IMR-90 (cell line): ENCODE results near the gene ADCY2. TPM values are rescaled to one million over a fixed set of nuclear protein-coding genes. Genes with fewer than 3 reads are reported as not detected.

Source experiments
- ATAC-seq: fragments of 200-7000 bp; cut with Tn5 transposase; 2 replicates; pipeline ENCODE4 v1.9.1; 2020; ENCODE audit warnings: low read depth, mild to moderate bottlenecking, moderate library complexity
- BruUV-seq: library from RNA; stranded (reverse); fragments of 400-500 nt; replicated peaks from 2 replicates; lab custom pipeline; 2021; lab: Mats Ljungman, UMichigan
- CTCF ChIA-PET: fragments of 300-600 bp; formaldehyde crosslinking; extraction: SDS; loops from one replicate; lab custom pipeline; 2021; ENCODE audit warnings: antibody characterized with exemption; lab: Yijun Ruan, JAX
- POLR2A ChIA-PET: fragments of 300-600 bp; sonication (Branson Sonifier 250); formaldehyde crosslinking; loops from one replicate; lab custom pipeline; 2022; ENCODE audit warnings: antibody characterized with exemption; ENCODE audit not compliant: unreplicated experiment; lab: Charles Lee
- DNase-seq: peaks from one replicate; pipeline ENCODE4 v3.0.0; 2013
- H2AFZ ChIP-seq: replicated peaks from 2 replicates; pipeline ENCODE3; 2013; ENCODE audit warnings: low read length, mild to moderate bottlenecking; ENCODE audit not compliant: poor library complexity
- H2AK5ac ChIP-seq: 2 replicates; pipeline ENCODE4 v1.6.1; 2013; ENCODE audit warnings: low read depth, low read length, inconsistent platforms
- H2AK9ac ChIP-seq: replicated peaks from 2 replicates; pipeline ENCODE3; 2013; ENCODE audit warnings: mild to moderate bottlenecking, low read depth, low read length, moderate library complexity; ENCODE audit not compliant: poor library complexity
- H2BK120ac ChIP-seq: 2 replicates; pipeline ENCODE4 v1.6.1; 2013; ENCODE audit warnings: low read depth, low read length, inconsistent platforms
- H2BK15ac ChIP-seq: 3 replicates; pipeline ENCODE4 v1.6.1; 2013; ENCODE audit warnings: low read depth, low read length, inconsistent platforms
- H2BK20ac ChIP-seq: 2 replicates; pipeline ENCODE4 v1.6.1; 2013; ENCODE audit warnings: low read depth, mild to moderate bottlenecking, inconsistent platforms, low read length, moderate library complexity
- H2BK5ac ChIP-seq: 2 replicates; pipeline ENCODE4 v1.6.1; 2013; ENCODE audit warnings: mild to moderate bottlenecking, low read depth, low read length, inconsistent platforms; ENCODE audit not compliant: poor library complexity, severe bottlenecking
- H3K14ac ChIP-seq: replicated peaks from 2 replicates; pipeline ENCODE4 v1.6.1; 2013; ENCODE audit warnings: low read depth, low read length, inconsistent platforms
- H3K18ac ChIP-seq: 2 replicates; pipeline ENCODE4 v1.6.1; 2013; ENCODE audit warnings: low read depth, low read length, control low read depth
- H3K23ac ChIP-seq: 2 replicates; pipeline ENCODE4 v1.6.1; 2013; ENCODE audit warnings: low read depth, low read length, inconsistent platforms
- H3K27ac ChIP-seq: 2 replicates; pipeline ENCODE4 v1.5.1; 2013; ENCODE audit warnings: mild to moderate bottlenecking, control low read depth, low read length; ENCODE audit not compliant: insufficient read depth
- H3K27me3 ChIP-seq: 2 replicates; pipeline ENCODE4 v1.6.1; 2013; ENCODE audit warnings: low read length; ENCODE audit not compliant: control insufficient read depth, insufficient read depth
- H3K36me3 ChIP-seq: 2 replicates; pipeline ENCODE4 v1.6.1; 2013; ENCODE audit warnings: low read length, mixed read lengths; ENCODE audit not compliant: control insufficient read depth, insufficient read depth
- H3K4ac ChIP-seq: 2 replicates; pipeline ENCODE4 v1.6.1; 2013; ENCODE audit warnings: low read depth, low read length, inconsistent platforms
- H3K4me1 ChIP-seq: 2 replicates; pipeline ENCODE4 v1.6.1; 2013; ENCODE audit warnings: low read length, mixed read lengths; ENCODE audit not compliant: control insufficient read depth, insufficient read depth
- H3K4me2 ChIP-seq: 2 replicates; pipeline ENCODE4 v1.6.1; 2013; ENCODE audit warnings: low read depth, mild to moderate bottlenecking, control low read depth, low read length, moderate library complexity
- H3K4me3 ChIP-seq: 2 replicates; pipeline ENCODE4 v1.5.1; 2013; ENCODE audit warnings: low read depth, mild to moderate bottlenecking, control low read depth, low read length, moderate library complexity; ENCODE audit not compliant: insufficient read depth
- H3K56ac ChIP-seq: 2 replicates; pipeline ENCODE4 v1.6.1; 2013; ENCODE audit warnings: low read length, inconsistent platforms; ENCODE audit not compliant: insufficient read depth; ENCODE audit errors: extremely low read depth
- H3K79me1 ChIP-seq, 2 experiments: 2 replicates each; pipeline ENCODE4 v1.6.1; 2013; ENCODE audit warnings: low read length in 2 of 2, inconsistent platforms in 1 of 2, low read depth in 1 of 2
- H3K9ac ChIP-seq: 2 replicates; pipeline ENCODE4 v1.6.1; 2013; ENCODE audit warnings: low read depth, low read length, control low read depth
- H3K9me1 ChIP-seq: 2 replicates; pipeline ENCODE4 v1.6.1; 2013; ENCODE audit warnings: low read length, inconsistent platforms; ENCODE audit not compliant: insufficient read depth
- H3K9me3 ChIP-seq: 2 replicates; pipeline ENCODE4 v1.6.1; 2013; ENCODE audit warnings: low read length; ENCODE audit not compliant: control insufficient read depth, insufficient read depth
- H4K20me1 ChIP-seq: 2 replicates; pipeline ENCODE4 v1.6.1; 2013; ENCODE audit warnings: low read length, inconsistent platforms; ENCODE audit not compliant: insufficient read depth
- H4K5ac ChIP-seq: 2 replicates; pipeline ENCODE4 v1.6.1; 2013; ENCODE audit warnings: mild to moderate bottlenecking, low read depth, low read length, control low read depth
- H4K8ac ChIP-seq, 2 experiments: 2 replicates each; pipeline ENCODE4 v1.6.1; 2013; ENCODE audit warnings: low read depth in 2 of 2, low read length in 2 of 2, control low read depth in 1 of 2, inconsistent platforms in 1 of 2
- H4K91ac ChIP-seq: 2 replicates; pipeline ENCODE4 v1.6.1; 2013; ENCODE audit warnings: low read depth, low read length, inconsistent platforms; ENCODE audit not compliant: insufficient read depth
- BHLHE40 ChIP-seq: fragments of 150-350 bp; IDR thresholded peaks from 2 replicates; pipeline ENCODE4 v1.6.1; 2016; ENCODE audit warnings: mild to moderate bottlenecking, low read depth, low read length
- CEBPB ChIP-seq: IDR thresholded peaks from 2 replicates; pipeline ENCODE4 v1.6.1; 2012; ENCODE audit warnings: low read depth, low read length, improper control_type of control experiment
- FOS ChIP-seq: fragments of 150-350 bp; IDR thresholded peaks from 2 replicates; pipeline ENCODE4 v1.6.1; 2016; ENCODE audit warnings: low read depth, low read length
- MAFK ChIP-seq: IDR thresholded peaks from 2 replicates; pipeline ENCODE4 v1.6.1; 2012; ENCODE audit warnings: low read depth, low read length, improper control_type of control experiment
- MAZ ChIP-seq: IDR thresholded peaks from 2 replicates; pipeline ENCODE4 v1.6.1; 2012; ENCODE audit warnings: low read depth, mild to moderate bottlenecking, low read length, improper control_type of control experiment, moderate library complexity, borderline replicate concordance
- MXI1 ChIP-seq: IDR thresholded peaks from 2 replicates; pipeline ENCODE4 v1.6.1; 2012; ENCODE audit warnings: low read depth, mild to moderate bottlenecking, low read length, moderate library complexity, borderline replicate concordance
- NFE2L2 ChIP-seq: fragments of 150-350 bp; IDR thresholded peaks from 2 replicates; pipeline ENCODE4 v1.6.1; 2016; ENCODE audit warnings: low read depth, mild to moderate bottlenecking, low read length
- POLR2A ChIP-seq: IDR thresholded peaks from 2 replicates; pipeline ENCODE4 v1.6.1; 2012; ENCODE audit warnings: mild to moderate bottlenecking, low read depth, low read length
- RAD21 ChIP-seq: IDR thresholded peaks from 2 replicates; pipeline ENCODE4 v1.6.1; 2012; ENCODE audit warnings: low read length, improper control_type of control experiment
- RCOR1 ChIP-seq: IDR thresholded peaks from 2 replicates; pipeline ENCODE4 v1.6.1; 2012; ENCODE audit warnings: mild to moderate bottlenecking, low read length, improper control_type of control experiment; ENCODE audit not compliant: insufficient replicate concordance
- RFX5 ChIP-seq: IDR thresholded peaks from 2 replicates; pipeline ENCODE4 v1.8.0; 2012; ENCODE audit warnings: low read depth, mild to moderate bottlenecking, low read length, moderate library complexity
- SMC3 ChIP-seq: fragments of 150-350 bp; IDR thresholded peaks from 2 replicates; pipeline ENCODE4 v1.6.1; 2016; ENCODE audit warnings: low read depth, mild to moderate bottlenecking, antibody characterized with exemption, low read length, moderate library complexity
- WGBS, 2 experiments: methylation state at CpG; one replicate each; pipeline versions ENCODE4 v1.1.5 to v1.1.7; 2013; ENCODE audit warnings: missing lambda C conversion rate in 2 of 2; ENCODE audit not compliant: insufficient read length in 1 of 2; ENCODE audit errors: extremely low coverage in 2 of 2; 5-methylcytosine and 5-hydroxymethylcytosine counted together
- dilution Hi-C: fragments of 300-500 bp; cut with HindIII; formaldehyde crosslinking; loops from one replicate; pipeline ENCODE4 v1.14.3; 2018; ENCODE audit warnings: low sequenced_read_pairs; ENCODE audit not compliant: unreplicated experiment
- in situ Hi-C: fragments of 300-500 bp; cut with MboI; formaldehyde crosslinking; loops from 3 replicates; pipeline ENCODE4 v1.14.3; 2019; ENCODE audit warnings: low sequenced_read_pairs, inconsistent platforms, mixed read lengths
- intact Hi-C: fragments of 100-400 bp; cut with micrococcal nuclease; formaldehyde crosslinking; loops from 2 replicates; pipeline ENCODE4 v1.10.0; 2022
- polyA plus RNA-seq, 3 experiments: library from polyadenylated mRNA; depleted of rRNA; stranded (reverse); fragments of >200 nt; gene quantifications; 2 replicates each; pipeline ENCODE4 v1.2.3, GENCODE V29; 2012; ENCODE audit warnings: low replicate concordance in 1 of 3
- total RNA-seq: library from RNA; depleted of rRNA; stranded (reverse); fragments of >200 nt; gene quantifications from 2 replicates; pipeline ENCODE4 v1.2.3, GENCODE V29; 2012
- TF ChIP-seq, protein P1 (sequence below): fragments of 150-350 bp; IDR thresholded peaks from 2 replicates; pipeline ENCODE4 v1.6.1; 2017; ENCODE audit warnings: mild to moderate bottlenecking, antibody characterized with exemption, low read length, low read depth
- TF ChIP-seq, protein P2 (sequence below): conservative IDR thresholded peaks from 2 replicates; pipeline ENCODE4 v1.5.1; 2012; ENCODE audit warnings: mild to moderate bottlenecking, low read depth, low read length, improper control_type of control experiment
- TF ChIP-seq, protein P3 (sequence below): fragments of 150-350 bp; IDR thresholded peaks from 2 replicates; pipeline ENCODE4 v1.6.1; 2016; ENCODE audit warnings: low read depth, mild to moderate bottlenecking, low read length, moderate library complexity, borderline replicate concordance

ADCY2 gene
- total and polyA plus RNA-seq, 2 of the 4 experiments (the other 2 are of a cell fraction) = not detected

DNA sequence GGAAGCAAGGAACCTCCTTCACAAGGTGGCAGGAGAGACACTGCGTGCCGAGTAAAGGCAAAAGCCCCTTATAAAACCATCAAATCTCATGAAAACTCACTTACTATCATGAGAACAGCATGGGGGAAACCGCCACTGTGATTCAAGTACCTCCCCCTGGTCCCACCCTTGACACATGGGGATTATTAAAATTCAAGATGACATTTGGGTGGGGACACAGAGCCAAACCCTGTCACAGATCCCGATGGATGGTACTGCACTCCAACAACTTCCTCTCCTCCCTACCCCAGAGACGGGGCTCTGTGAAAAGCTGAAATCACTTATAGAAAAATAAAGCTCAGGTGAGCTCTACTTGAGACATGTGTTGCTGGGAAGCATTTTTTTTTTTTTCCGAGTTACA lies 10.3 kb upstream of the ADCY2 start:
- Histone ChIP-seq H2BK5ac (no peak overlapping the region), H3K9ac (no peak overlapping the region), H3K14ac (no peak overlapping the region), H3K9me3 (peaks cover 12% of the 10 kb centered on the region), H3K23ac (no peak overlapping the region), H2BK120ac (no peak overlapping the region), H3K36me3 (no peaks in the 10 kb centered on the region), H3K4me1 (no peaks in the 10 kb centered on the region), H4K91ac (no peak overlapping the region), H4K8ac (no peak overlapping the region), H3K27me3 (no peaks in the 10 kb centered on the region), H4K20me1 (no peaks in the 10 kb centered on the region), H3K9me1 (no peaks in the 10 kb centered on the region), H2BK15ac (no peak overlapping the region), H2AFZ (no peak overlapping the region), H2AK5ac (no peak overlapping the region), H2AK9ac (no peak overlapping the region), H3K4me2 (no peak overlapping the region), H3K56ac (no peak overlapping the region), H3K18ac (no peak overlapping the region), H2BK20ac (no peak overlapping the region), H3K4ac (no peak overlapping the region), H3K4me3 (no peak overlapping the region), H4K5ac (no peak overlapping the region), H3K27ac (no peak overlapping the region), H3K79me1 (no peaks in the 10 kb centered on the region)
- no TSS peak for BruUV-seq
- intact Hi-C loops = no loop called here
- ATAC-seq (no peak), DNase-seq (no peak)
- no CpG with 5 or more reads among the region's 6 CpGs for WGBS, 2 experiments
- ChIA-PET POLR2A (no interaction called here), CTCF (interaction anchor here (0.6 kb wide), 1 partner anchor 1463 kb away, joined by 3 read pairs; no protein-coding TSS in a partner anchor)
- dilution Hi-C loops = no loop called here
- no peak for TF ChIP-seq SMC3
- TF ChIP-seq, protein P1, sequence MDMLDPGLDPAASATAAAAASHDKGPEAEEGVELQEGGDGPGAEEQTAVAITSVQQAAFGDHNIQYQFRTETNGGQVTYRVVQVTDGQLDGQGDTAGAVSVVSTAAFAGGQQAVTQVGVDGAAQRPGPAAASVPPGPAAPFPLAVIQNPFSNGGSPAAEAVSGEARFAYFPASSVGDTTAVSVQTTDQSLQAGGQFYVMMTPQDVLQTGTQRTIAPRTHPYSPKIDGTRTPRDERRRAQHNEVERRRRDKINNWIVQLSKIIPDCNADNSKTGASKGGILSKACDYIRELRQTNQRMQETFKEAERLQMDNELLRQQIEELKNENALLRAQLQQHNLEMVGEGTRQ = no peak
- no peak for TF ChIP-seq RAD21
- no peak for TF ChIP-seq POLR2A
- TF ChIP-seq, protein P2, sequence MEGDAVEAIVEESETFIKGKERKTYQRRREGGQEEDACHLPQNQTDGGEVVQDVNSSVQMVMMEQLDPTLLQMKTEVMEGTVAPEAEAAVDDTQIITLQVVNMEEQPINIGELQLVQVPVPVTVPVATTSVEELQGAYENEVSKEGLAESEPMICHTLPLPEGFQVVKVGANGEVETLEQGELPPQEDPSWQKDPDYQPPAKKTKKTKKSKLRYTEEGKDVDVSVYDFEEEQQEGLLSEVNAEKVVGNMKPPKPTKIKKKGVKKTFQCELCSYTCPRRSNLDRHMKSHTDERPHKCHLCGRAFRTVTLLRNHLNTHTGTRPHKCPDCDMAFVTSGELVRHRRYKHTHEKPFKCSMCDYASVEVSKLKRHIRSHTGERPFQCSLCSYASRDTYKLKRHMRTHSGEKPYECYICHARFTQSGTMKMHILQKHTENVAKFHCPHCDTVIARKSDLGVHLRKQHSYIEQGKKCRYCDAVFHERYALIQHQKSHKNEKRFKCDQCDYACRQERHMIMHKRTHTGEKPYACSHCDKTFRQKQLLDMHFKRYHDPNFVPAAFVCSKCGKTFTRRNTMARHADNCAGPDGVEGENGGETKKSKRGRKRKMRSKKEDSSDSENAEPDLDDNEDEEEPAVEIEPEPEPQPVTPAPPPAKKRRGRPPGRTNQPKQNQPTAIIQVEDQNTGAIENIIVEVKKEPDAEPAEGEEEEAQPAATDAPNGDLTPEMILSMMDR = no peak
- no peak for TF ChIP-seq RFX5
- TF ChIP-seq MXI1 = no peak
- TF ChIP-seq NFE2L2 = no peak
- TF ChIP-seq MAZ = no peak
- no peak for TF ChIP-seq FOS
- TF ChIP-seq BHLHE40 = no peak
- TF ChIP-seq, protein P3, sequence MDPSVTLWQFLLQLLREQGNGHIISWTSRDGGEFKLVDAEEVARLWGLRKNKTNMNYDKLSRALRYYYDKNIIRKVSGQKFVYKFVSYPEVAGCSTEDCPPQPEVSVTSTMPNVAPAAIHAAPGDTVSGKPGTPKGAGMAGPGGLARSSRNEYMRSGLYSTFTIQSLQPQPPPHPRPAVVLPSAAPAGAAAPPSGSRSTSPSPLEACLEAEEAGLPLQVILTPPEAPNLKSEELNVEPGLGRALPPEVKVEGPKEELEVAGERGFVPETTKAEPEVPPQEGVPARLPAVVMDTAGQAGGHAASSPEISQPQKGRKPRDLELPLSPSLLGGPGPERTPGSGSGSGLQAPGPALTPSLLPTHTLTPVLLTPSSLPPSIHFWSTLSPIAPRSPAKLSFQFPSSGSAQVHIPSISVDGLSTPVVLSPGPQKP = no peak
- TF ChIP-seq RCOR1 = no peak
- no peak for TF ChIP-seq CEBPB
- no peak for TF ChIP-seq MAFK
- in situ Hi-C loops = no loop called here
